ENCODE data around the gene REEP1. TPM values are rescaled to one million over a fixed set of nuclear protein-coding genes. Genes with fewer than 3 reads are reported as not detected.
"Not testable (repeated sequence)": the region's sequence is repeated elsewhere in the genome, so short reads cannot be mapped to it uniquely, and the experiment has no call there.

The REEP1 gene
- total RNA-seq, 4 donors from 2014 or later = 1.7 to 12.0 (median 3.6) TPM

- no peaks in the 10 kb centered on the region for H3K9me3 ChIP-seq
- H3K4me3 ChIP-seq = no peak overlapping the region
- TF ChIP-seq POLR2A (IDR thresholded peaks at IDR 0.05) = no peak
- no peak for TF ChIP-seq CTCF (IDR thresholded peaks at IDR 0.05)
- no peaks in the 10 kb centered on the region for H3K4me1 ChIP-seq
- no peaks in the 10 kb centered on the region for H3K36me3 ChIP-seq
- H3K27me3 ChIP-seq = no peaks in the 10 kb centered on the region
- H3K27ac ChIP-seq = no peak overlapping the region
- no peak for DNase-seq
These were observed 105.6 kb downstream of the REEP1 start for GRCh38 chr2:86231680-86232372.

GRCh38 chr2:86230961-86231360, 106.5 kb downstream of the REEP1 start:
- no peak overlapping the region for H3K27ac ChIP-seq
- no peak for TF ChIP-seq CTCF (IDR thresholded peaks at IDR 0.05)
- TF ChIP-seq POLR2A (IDR thresholded peaks at IDR 0.05) = no peak
- no peak overlapping the region for H3K4me3 ChIP-seq

GRCh38 chr2:86229221-86229620, 108.2 kb downstream of the REEP1 start:
- Histone ChIP-seq H3K36me3 (no peaks in the 10 kb centered on the region), H3K9me3 (no peaks in the 10 kb centered on the region), H3K4me3 (no peak overlapping the region), H3K27me3 (no peaks in the 10 kb centered on the region), H3K27ac (peak overlapping the region in 1 of 4 donors; percentile 49), H3K4me1 (peaks cover 0 to 7% (median 2%) of the 10 kb centered on the region in 4 donors)
- TF ChIP-seq POLR2A (IDR thresholded peaks at IDR 0.05) = no peak
- peak in 2 of 3 donors; percentile 60 to 66 for DNase-seq

More at GRCh38 chr2:86230961-86231360, 106.5 kb downstream of the REEP1 start:
- no peaks in the 10 kb centered on the region for H3K36me3 ChIP-seq
- H3K4me1 ChIP-seq = no peaks in the 10 kb centered on the region
- DNase-seq = no peak
- no peaks in the 10 kb centered on the region for H3K9me3 ChIP-seq
- no peaks in the 10 kb centered on the region for H3K27me3 ChIP-seq

GRCh38 chr2:86228574-86228973, 108.9 kb downstream of the REEP1 start:
- not testable (repeated sequence) for DNase-seq, H3K27me3 ChIP-seq, H3K4me1 ChIP-seq, H3K9me3 ChIP-seq, H3K4me3 ChIP-seq, H3K36me3 ChIP-seq
- H3K27ac ChIP-seq = peak overlapping the region in 1 of 4 donors; percentile 49

DNA sequence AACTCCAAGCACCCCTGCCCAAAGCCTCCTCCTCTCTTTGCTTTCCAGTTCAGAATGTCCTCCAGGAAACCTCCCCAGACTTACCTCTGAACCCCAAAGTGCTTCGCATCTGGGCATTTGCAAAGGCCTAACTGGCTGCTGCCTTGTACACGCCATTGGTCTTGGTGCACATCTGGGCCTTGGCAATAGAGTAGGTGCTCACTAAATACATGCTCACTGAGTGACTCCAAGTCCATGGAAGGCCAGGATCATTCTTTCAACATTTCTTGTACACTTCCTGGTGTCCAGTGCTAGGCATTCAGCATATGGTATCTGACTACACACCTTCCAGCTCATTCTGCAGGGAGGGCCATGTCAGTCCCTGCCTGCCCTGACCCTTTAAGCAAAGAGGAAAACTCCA, 109.7 kb downstream of the REEP1 start:
- TF ChIP-seq CTCF (IDR thresholded peaks at IDR 0.05) = no peak
- TF ChIP-seq POLR2A (IDR thresholded peaks at IDR 0.05) = no peak
- Histone ChIP-seq H3K36me3 (no peaks in the 10 kb centered on the region), H3K27ac (no peak overlapping the region), H3K4me3 (no peak overlapping the region), H3K27me3 (no peaks in the 10 kb centered on the region), H3K9me3 (no peaks in the 10 kb centered on the region), H3K4me1 (peaks cover 0 to 7% (median 5%) of the 10 kb centered on the region in 4 donors)
- DNase-seq = no peak

DNA sequence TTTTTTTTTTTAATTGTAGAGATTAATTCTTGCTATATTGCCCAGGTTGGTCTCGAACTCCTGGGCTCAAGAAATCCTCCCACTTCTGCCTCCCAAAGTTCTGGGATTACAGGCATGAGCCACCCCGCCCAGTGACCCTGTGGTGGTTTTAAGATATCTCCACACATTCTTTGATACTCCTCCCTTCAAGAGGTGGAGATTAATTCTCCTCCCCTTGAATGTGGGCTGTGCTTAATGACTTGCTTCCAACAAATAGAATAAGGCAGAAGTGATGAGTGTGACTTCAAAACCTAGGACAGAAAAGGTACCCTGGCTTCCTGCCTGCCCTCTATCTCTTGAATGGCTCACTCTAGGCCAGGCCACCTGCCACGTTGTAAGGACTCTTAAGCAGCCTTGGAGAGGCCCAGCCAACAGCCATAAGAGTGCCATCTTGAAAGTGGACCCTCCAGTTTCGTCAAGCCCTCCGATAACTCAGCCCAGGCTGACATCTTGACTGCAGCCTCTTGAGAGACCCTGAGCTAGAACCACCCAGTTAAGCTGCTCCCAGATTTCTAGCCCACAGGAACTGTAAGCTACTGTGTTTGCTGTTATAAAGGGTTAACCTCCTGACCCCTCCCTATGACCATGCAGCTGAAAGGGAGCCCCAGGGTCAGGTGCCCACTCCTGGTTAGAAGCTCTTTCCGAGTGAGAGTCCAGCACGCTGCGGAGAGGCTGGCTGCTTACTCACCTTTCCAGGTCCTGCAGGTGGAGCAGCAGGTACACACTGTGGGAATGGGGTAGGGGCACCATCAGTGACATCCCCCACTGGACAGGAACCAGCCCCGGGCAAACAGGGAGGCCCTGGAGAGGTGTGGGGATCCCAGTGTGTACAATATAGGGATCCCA, 110.5 kb downstream of the REEP1 start:
- no peaks in the 10 kb centered on the region for H3K27me3 ChIP-seq
- no peak overlapping the region for H3K27ac ChIP-seq
- H3K9me3 ChIP-seq = no peaks in the 10 kb centered on the region
- TF ChIP-seq CTCF (IDR thresholded peaks at IDR 0.05) (no peak), POLR2A (IDR thresholded peaks at IDR 0.05) (no peak)
- no peak overlapping the region for H3K4me3 ChIP-seq
- H3K36me3 ChIP-seq = no peaks in the 10 kb centered on the region
- DNase-seq = no peak
- H3K4me1 ChIP-seq = peaks cover 0 to 9% (median 5%) of the 10 kb centered on the region in 4 donors

All from Peyer's patch (tissue), 4 donors.